NT2/D1 (cell line): ENCODE results near the gene GOLGA6L22.
"Not testable (repeated sequence)": the region's sequence is repeated elsewhere in the genome, so short reads cannot be mapped to it uniquely, and the experiment has no call there.

Experiments
- SUZ12 ChIP-seq: IDR thresholded peaks from 2 replicates; pipeline ENCODE4 v1.6.1; 2011; ENCODE audit not compliant: insufficient read length, insufficient read depth; ENCODE audit errors: extremely low read depth
- ZNF274 ChIP-seq: IDR thresholded peaks from 2 replicates; pipeline ENCODE4 v1.6.1; 2011; ENCODE audit warnings: mild to moderate bottlenecking, low read depth, low read length

GRCh38 chr15:22498220-22498925 is 39.7 kb downstream of the GOLGA6L22 start:
- TF ChIP-seq ZNF274, SUZ12: not testable (repeated sequence)
